Stimulated activated CD8-positive, alpha-beta memory T cell treated with anti-CD3 and anti-CD28 coated beads, Interleukin-15, amount 100 ng/mL, for 24 hours (primary cell): ENCODE results near the gene TRIM66.

Experiments used
- DNase-seq: peaks from one replicate; pipeline ENCODE4 v3.0.0-alpha.2; 2020; ENCODE audit warnings: low read depth

TRIM66 gene

GRCh38 chr11:8605971-8606563 lies 76.4 kb downstream of the TRIM66 start:
- no peak for DNase-seq

DNA sequence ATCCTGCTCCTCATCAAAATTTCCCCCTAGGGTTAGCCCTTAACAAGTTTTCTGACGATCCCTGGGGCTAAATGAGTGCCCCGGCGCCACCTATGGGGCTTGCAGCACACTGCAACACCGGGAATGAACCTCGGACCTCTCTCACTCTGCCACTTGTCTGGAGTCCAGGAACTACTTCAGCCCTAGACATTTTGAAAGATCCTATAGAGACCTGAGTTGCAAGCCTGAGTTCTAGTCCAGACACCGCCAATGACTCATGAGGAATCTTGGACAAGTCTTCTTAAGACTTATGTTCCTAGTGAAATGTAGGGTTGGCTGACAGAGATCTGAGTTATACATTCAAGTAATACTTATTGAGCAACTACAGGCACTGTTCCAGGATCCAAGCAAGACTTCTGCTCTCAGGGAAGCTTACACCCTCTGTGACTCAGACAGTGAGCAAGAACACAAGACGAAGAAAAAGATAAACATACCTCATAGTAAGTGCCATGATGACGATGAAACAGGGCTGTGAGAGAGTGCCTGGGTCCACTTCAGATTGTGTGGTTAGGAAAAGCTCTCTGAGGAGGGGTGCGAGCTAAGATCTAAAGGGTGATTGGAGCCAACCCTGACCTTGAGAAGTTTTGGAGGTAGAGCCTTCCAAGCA lies 78.3 kb downstream of the TRIM66 start:
- DNase-seq = peak; percentile 13

- DNase-seq = no peak
These were observed 78.8 kb downstream of the TRIM66 start for GRCh38 chr11:8603696-8604077.

- no peak for DNase-seq
These were observed 80.9 kb downstream of the TRIM66 start for GRCh38 chr11:8601376-8602133.

DNA sequence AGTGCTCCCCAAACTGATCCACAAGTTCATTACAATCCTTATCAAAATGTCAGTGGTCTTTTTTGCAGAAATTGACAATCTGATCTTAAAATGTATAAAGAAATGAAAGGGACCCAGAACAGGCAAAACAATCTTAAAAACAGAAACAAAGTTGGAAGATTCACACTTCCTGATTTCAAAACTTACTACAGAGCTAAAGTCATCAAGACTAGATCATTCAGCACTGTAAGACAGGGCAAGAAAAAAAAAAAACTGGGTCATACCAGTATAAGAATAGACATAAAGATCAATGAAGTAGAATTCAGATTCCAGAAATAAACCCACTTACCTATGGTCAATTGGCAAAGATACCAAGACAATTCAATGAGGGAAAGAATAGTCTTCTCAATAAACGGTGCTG lies 84.0 kb downstream of the TRIM66 start:
- no peak for DNase-seq

DNA sequence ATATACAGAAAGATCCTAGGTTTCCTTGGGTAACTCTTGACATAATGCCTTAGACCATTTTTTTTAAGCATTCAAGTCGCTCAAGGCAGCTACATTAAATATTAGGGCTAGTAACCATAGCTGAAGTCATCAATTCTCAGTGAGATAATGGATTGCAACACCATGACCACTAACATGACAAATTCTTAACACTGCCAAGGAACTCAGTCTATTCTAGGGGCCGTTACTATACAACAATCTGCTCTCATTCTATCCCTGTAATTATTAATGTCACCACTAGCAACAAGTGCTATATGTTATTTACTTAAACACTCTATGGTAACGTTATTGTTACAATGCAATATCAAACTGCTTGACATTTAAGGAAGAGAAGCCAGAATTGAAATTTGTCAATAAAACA lies 85.3 kb downstream of the TRIM66 start:
- no peak for DNase-seq

DNA sequence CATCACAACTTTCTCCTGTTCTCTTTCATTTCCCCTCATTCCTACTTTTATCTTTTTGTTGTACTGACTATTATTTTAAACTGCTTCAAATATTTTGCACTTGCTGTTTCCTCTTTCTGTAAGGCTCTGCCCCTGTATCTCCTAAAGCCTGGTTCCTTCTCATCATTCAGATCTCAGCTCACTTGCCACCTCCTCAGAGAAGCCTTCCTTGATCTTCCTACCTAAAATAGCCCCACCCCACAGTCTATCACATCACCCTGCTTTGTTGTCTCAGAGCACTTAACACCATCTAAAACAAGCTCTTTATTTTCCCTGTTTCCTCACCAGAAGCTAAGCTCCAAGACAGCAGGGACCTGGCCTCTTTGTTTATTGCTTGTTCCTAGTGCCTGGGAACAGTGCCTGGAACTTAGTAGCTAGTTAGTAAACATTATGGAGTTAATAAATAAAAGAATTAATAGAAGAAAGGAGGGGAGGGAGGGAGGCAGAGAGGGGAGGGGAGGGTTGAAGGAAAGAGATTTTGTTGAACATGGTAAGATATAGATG lies 85.9 kb downstream of the TRIM66 start:
- DNase-seq = no peak

DNA sequence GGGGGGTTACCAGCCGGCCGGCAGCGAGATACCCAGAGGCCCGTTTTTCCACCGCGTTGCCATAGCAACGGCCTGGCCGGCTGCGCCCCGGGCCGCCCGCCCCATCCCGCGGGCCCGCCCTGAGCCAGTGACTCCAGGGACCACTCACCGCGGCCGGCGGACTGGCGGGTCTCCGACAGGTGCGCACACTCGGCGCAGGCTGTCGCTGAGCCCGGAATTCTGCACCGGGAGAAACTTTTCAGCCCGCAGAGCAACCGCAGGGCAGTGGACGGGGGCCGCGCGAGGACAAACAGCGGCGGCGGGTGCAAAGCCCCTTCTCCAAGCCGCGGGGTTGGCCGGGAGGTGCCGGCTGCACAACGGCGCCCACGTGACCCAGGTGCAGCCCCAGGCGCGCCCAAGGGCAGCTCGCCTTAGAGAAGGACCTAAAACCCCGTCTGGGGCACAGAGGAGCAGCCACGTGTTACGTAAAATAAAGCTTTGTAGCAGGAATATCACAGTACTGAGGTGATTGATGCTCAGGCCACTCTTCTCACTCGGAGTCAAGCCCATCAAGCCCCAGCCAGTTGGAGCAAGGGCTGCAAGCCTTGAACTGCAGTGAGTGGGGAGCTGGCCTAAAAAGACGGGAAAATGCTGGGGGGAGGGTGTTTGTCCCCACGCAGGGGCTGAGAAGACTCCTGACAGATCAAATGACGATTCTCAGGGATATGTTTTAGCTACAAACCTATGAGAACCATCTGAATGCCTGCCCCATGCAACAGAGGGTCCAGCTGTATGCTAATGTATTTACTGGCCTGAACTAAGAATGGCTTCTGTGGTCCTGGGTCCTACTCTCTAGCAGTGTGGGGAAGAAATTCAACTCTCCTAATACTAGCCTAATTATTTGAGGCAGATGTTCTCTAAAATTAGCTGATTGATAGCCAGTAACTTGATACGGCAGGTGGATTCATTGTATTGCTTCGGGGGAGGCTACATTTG lies 88.2 kb downstream of the TRIM66 start, which contains the start of gene STK33:
Gene STK33 (minus strand): TSS at position 294 of the 975 bp plus-strand sequence. CDS start 119,323 bp downstream, outside the sequence.
- DNase-seq = peak; percentile 6

DNA sequence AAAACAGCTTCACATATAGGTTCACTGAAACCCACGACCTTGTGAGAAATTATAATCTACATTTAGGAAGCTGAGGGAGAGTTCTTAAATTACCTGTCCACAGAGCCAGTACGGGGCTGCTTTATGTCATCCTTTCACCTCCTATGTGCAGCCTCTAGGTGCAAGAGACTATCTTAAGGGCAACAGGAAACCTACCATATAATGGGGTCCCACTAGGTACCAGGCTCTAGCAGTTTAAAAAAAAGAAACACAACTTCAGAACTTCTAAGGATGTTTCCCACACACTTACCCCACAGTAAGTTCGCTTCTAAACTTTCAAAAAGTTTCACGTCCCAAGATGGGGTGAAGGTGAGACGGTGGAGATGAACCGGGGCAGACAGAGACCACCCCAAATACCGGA lies 89.0 kb downstream of the TRIM66 start:
- DNase-seq = no peak

GRCh38 chr11:8587915-8588314 lies 94.5 kb downstream of the TRIM66 start:
- no peak for DNase-seq

GRCh38 chr11:8586805-8587204 lies 95.7 kb downstream of the TRIM66 start:
- no peak for DNase-seq

DNA sequence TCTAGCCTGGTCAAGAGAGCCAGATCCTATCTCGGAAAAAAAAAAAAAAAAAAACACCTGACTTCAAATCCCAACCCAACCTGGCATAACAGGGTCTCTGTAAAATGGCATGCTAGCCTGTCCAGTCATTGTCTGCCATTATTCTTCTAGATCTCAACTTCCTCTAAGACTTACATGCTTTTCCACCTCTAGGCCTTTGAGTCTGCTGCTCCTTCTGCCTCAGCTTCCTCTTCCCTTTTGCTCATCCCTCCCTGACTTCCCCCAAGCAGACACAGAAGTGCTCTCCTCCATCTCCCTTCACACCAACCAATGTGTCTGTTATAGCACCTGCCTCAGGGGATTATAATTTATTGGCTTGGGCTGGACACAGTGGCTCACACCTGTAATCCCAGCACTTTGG lies 96.3 kb downstream of the TRIM66 start:
- DNase-seq = no peak

DNA sequence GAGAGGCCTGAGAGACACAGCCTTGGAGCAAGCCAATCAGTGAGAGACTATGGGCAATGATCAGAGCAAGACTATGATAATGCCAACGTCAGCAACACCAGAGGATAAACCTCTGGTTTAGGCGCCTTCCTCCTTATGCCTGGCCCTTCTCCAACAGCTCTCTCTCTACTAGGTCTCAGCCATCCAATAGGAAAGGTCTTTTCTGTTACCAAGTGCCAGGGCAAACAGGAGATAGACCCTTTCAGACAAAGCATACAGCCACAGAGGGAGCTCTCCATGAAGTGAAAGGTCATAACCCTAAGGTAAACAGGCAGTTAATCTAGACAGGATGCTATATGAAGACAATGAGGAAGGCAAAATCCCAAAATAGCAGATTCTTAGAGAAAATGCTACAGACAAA lies 98.0 kb downstream of the TRIM66 start:
- no peak for DNase-seq

DNA sequence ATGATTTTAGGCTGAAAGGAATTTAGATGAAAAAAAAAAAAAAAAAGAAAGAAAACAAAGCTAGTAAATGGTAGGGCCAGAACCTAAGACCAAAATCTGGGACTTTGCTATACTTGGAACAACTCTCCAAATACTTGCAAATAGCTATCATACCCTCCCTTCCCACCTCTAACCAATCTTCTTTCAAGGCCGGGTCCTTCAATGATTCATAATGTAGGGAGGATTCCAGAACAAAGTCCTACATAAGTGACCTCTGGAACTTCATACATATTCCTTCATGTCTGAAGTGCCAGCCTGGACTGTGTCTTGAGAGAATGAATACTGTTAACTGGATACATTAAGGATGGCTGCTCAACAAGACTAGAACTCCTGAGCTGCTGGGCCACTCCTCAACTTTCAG lies 98.4 kb downstream of the TRIM66 start:
- no peak for DNase-seq

DNA sequence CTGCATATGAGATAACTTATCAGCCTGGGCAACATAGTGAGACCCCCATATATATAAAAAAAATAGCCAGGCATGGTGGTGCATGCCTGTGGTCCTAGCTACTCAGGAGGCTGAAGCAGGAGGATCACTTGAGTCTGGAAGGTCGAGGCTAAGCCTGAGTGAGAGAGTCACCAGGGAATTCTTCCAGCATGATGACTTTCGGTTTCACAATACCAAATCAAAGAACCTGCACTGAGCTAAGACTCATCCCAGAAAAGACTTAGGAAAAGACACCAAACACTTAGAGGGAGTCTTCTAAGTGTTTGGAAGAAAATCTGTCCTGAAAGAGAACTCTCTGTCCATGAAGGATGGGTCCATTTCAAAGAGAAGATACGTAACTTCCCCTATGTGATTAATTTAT lies 101.2 kb downstream of the TRIM66 start:
- DNase-seq = no peak

DNA sequence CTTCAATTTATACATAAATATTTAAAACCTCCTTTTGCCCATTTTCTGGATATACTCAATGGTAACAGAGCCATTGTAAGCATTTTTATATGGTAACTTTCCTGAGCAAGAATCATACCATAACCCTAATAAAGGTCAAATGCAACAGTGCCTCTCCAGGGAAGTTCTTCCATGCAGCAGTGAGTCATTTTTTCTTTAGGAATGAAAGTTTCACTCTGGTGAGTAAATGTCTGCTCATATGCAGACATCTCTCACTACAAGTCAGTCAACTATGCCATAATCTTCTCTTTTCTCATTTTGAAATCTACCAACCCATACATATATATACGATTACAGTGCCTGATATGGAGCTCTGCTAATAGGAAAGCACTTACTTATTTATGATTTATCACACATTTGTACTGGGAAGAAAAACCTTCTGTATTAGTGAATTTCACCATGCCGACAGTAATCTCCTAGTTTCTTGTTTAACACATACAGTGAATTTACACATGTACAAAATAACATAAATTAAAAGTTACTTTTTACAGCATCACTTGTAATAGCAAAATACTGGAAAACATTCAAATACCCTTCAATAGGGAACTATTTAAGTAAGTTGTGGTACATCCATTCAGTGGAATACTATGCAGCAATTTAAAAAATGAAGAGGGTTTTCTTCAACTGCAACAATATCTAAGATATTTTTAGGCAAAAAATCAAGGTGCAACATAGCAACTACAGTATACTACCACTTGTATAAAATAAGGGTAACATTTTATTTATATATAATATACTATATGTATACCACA lies 104.5 kb downstream of the TRIM66 start:
- no peak for DNase-seq

- DNase-seq = no peak
These were observed 107.7 kb downstream of the TRIM66 start for GRCh38 chr11:8574798-8575197.

- DNase-seq = no peak
These were observed 108.7 kb downstream of the TRIM66 start for GRCh38 chr11:8573777-8574176.

DNA sequence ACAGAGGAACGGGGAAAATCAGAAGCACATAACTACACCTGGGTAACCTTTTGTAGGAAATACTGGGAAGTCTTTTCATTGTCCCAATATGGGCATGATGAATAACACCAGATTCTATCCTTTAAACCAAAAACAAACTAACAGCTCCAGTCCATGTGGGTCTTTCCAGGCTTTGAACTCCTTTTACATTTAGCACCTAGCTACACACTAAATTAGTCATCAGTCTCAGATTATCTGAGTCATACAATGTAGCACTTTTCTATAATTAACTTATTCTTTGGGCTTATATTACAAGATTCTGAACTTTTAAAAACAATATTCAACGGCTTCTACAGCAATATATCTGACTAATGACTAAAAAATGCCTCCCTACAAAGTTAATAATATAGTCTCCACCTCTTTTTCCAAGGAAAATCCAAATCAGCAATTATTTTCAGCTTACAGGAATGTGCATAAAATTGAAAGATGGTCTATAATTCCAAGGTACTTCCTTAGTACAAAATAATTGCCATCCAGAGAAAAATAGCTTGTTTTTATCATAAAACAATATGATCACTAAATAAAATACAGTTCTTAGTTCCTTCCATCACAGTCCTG lies 114.8 kb downstream of the TRIM66 start:
- no peak for DNase-seq

- DNase-seq = no peak
These were observed 115.8 kb downstream of the TRIM66 start for GRCh38 chr11:8566613-8567210.
